HG02763 (cell line): ENCODE data around the gene PFKFB3.
"Not testable (repeated sequence)": the region's sequence is repeated elsewhere in the genome, so short reads cannot be mapped to it uniquely, and the experiment has no call there.

ENCODE experiments used
- ATAC-seq: cut with Tn5 transposase; IDR thresholded peaks from one replicate; pipeline ENCODE4 v1.9.1; 2021; ENCODE audit warnings: mild to moderate bottlenecking, moderate library complexity; ENCODE audit not compliant: unreplicated experiment

PFKFB3 gene

DNA sequence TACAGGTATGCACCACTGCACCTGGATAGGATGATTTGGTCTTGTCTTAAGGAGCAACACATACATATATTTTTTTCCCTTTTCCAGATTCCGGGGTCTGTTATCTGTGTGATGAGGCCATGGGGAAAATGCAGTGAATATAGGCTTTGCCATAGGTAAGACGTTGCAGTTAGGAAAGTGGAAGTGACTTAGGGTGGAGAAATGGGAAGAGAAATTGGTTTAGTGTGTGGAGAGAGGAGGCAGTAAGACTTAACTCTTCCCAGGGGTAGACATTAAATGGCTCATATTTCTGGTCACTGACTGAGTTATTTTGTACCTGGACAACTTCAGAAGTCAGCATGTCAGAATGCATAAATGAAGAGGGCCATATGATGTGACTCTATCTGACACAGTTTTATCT is 66.7 kb downstream of the PFKFB3 start:
- ATAC-seq, result no peak

GRCh38 chr10:6269953-6270867 is 67.5 kb downstream of the PFKFB3 start:
- ATAC-seq, result peak; percentile 52

GRCh38 chr10:6270951-6271350 is 68.2 kb downstream of the PFKFB3 start:
- ATAC-seq, result no peak

- no peak for ATAC-seq
Observed at GRCh38 chr10:6271663-6272062, 68.9 kb downstream of the PFKFB3 start.

- ATAC-seq, result no peak
Observed at GRCh38 chr10:6272126-6272525, 69.4 kb downstream of the PFKFB3 start.

GRCh38 chr10:6273351-6273750 is 70.6 kb downstream of the PFKFB3 start:
- no peak for ATAC-seq

- no peak for ATAC-seq
Observed at GRCh38 chr10:6274040-6274439, 71.3 kb downstream of the PFKFB3 start.

DNA sequence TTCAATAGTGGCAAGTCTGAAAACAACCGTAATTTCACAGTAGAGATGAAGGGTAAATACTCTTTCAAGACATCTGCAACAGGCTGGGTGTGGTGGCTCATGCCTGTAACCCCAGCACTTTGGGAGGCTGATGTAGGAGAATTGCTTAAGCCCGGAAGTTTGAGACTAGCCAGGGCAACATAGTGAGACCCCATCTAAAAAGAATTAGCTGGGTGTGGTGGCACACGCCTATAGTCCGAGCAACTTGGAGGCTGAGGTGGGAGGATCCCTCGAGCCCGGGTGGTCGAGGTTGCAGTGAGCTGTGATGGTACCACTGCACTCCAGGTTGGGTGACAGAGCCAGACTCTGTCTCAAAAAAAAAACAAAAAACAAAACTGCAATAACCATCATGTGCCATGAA is 71.8 kb downstream of the PFKFB3 start:
- no peak for ATAC-seq

GRCh38 chr10:6275022-6275997 is 72.6 kb downstream of the PFKFB3 start:
- ATAC-seq, result peak; percentile 51

DNA sequence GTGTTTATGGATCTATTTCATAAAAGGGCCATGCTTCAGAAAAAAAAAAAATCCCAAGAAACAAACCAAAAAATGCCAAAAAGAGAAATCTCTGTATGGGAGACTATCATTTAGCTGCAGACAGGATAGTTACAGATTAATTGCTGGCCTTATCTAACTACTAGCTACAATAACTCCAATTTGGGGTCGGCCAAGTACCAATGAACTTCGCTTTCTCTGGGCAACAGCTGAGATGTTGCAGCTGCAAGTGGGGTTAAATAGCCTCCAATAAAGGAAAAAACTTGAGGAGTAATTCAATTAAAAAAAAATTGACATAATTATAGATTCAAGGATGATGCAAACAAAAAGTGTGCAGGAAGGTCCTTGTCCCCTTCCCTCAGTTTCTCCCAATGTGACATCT is 73.6 kb downstream of the PFKFB3 start:
- no peak for ATAC-seq

DNA sequence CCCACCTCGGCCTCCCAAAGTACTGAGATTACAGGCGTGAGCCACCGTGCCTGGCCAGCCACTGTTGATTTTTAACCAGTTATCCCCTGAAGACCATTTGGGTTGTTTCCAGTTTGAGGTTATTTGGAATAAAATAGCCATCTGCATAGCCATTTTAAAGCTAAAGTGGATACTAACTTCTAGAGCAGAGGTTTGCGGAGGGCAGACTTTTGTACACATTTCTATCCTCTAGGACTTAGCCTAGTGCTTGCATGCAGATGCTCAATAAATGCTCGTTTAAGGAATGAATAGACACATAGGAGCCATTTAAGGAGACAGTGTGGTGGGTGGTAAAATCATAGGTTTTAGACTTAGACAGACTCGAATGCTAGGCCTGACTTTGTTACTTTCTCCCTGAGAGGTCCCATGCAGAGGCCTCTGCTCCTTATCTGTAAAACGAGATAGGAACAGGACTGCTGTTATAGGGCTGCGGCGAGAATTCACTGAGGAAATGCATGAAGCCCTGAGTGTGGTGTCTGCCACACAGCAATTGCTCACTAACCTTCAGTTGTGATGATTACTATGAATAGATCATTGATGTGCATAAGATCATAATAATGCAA is 75.9 kb downstream of the PFKFB3 start:
- no peak for ATAC-seq

DNA sequence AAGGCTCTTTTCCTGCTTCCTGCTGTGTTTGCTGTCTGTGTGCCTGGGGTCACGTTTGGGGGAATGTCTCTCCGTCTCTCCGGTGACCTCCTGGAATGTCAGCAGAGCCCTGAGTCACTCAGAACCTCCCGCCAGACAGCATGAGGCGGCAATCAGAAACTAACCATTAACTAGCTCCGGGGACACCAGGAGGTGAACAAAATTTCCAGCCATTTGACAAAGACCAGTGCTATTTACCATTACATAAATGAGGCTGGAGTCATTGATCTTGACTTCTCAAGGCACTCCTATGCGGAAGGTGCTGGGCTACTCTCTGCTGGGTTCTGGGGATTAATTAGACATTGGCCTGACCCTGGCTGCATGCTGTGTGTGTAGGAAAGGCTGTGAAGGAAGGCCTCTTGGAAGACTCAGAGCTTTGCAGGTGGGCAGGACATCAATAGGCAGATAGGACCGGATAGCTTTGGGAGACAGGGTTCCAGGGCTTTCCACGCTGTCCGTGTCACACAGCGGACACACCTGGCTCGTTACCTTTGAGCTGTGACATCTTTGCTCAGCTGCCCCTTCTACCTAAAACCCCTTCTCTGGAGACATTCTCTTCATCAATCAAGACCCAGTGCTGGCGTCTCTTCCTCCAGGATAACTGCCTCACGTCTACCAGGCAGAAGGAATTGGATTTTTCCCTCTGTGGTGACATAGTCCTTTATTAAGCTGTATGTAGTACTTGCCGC is 77.0 kb downstream of the PFKFB3 start:
- ATAC-seq, result no peak

- ATAC-seq, result no peak
Observed at GRCh38 chr10:6280291-6280690, 77.6 kb downstream of the PFKFB3 start.

GRCh38 chr10:6282454-6282958 is 79.8 kb downstream of the PFKFB3 start:
- ATAC-seq, result no peak

DNA sequence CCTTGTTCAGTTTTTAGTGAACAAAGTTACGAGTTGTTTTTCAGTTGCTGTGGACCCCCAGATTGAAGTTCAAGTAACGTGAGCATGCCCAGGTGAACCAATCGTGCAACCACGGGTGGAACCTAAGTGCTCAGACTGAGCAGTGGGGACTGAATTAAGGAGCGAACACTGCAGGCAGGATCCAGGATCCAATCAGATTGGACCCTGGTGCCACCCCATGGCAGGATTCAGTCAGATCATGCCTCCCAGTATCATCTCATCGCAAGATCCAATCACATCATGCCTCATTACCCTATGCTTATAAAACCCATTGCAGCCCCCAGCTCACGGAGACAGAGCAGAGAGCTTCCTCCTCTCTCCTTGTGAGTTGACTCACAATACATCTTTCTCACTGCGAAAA is 80.9 kb downstream of the PFKFB3 start:
- no peak for ATAC-seq

GRCh38 chr10:6290621-6291020 is 87.9 kb downstream of the PFKFB3 start:
- ATAC-seq, result not testable (repeated sequence)

DNA sequence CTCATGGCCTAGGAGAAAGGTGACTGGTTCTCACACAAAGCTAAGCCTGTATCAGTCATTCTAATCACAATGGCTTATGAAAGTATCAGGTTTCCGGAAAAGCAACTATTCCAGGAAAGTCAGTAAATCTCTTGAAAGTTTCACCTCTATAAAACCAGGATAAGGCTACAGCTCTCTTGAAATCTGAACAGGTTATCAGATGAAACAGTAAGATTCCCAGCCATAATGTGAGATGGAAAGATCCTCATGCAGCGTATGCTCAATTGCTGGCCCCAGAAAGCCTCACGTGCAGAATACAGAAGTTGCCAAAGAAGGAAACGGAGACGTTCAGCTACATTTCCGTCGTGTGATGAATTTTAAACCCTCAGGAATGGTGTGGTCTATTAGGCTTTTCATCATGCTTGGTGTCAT is 90.0 kb downstream of the PFKFB3 start:
- ATAC-seq, result no peak

DNA sequence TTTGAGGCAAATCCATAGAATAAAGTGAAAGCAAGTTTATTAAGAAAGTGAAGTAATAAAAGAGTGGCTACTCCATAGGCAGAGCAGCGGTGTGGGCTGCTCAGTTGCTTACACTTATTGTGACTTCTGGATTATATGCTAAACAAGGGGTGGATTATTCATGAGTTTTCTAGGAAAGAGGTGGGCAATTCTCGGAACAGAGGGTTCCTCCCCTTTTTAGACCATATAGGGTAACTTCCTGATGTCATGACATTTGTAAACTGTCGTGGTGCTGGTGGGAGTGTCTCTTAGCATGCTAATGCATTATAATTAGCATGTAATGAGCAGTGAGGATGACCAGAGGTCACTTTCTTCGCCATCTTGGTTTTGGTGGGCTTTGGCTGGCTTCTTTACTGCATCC is 93.7 kb downstream of the PFKFB3 start:
- ATAC-seq, result not testable (repeated sequence)

DNA sequence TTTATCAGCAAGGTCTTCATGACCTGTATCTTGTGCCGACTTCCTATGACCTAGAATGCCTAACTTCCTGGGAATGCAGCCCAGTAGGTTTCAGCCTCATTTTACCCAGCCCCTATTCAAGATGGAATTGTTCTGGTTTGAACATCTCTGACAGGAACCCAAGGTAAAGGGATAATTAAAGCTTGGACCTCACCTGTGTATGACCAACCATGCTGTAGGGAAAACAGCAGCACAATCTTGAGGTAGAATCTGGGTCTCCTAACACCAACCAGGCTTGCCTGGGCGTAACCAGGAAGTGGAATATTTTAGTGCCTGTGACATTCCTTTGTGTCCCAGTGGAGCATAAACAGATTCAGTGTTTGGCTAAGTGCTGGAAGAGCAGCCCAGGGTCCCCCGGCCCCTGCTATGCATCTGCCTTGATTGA is 94.1 kb downstream of the PFKFB3 start:
- no peak for ATAC-seq

DNA sequence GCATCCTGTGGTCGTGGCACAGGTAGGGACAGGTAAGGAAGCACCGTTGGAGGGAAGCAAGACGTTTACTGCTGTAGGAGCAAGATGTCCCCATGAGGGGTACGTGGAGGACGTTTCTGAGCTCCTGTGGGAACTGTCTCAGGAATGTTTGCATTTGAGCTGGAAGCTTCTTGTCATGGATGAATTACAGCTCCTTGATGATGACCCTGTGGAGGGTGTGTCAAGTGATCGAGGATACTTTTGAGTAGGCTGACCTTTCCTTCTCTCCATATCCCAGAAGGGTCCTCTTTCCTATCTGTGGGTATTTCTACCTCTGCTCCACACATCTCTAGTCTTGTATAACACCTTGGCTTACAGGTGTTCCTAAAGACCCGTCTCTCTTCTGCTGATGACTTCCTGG is 94.8 kb downstream of the PFKFB3 start:
- ATAC-seq, result no peak
